HFFc6 (cell line): ENCODE data around the gene IGSF3. TPM values are rescaled to one million over a fixed set of nuclear protein-coding genes. Genes with fewer than 3 reads are reported as not detected.
A peak's percentile ranks its signal among the peaks of the same experiment; 100 is the strongest.

Experiments
- DNase-seq: peaks from one replicate; pipeline ENCODE4 v3.0.0-alpha.2; 2018
- H3K27ac Mint-ChIP-seq: 2 replicates; pipeline ENCODE4 v1.8.0; 2020; ENCODE audit warnings: mild to moderate bottlenecking, mixed read lengths
- H3K27me3 Mint-ChIP-seq: 2 replicates; pipeline ENCODE4 v1.8.0; 2021; ENCODE audit warnings: mild to moderate bottlenecking, moderate library complexity, mixed read lengths; ENCODE audit not compliant: insufficient read depth
- H3K36me3 Mint-ChIP-seq: 2 replicates; pipeline ENCODE4 v1.8.0; 2021; ENCODE audit warnings: low read depth, mixed read lengths
- H3K4me1 Mint-ChIP-seq: 2 replicates; pipeline ENCODE4 v1.8.0; 2020; ENCODE audit warnings: low read depth, mixed read lengths
- H3K4me3 Mint-ChIP-seq: 2 replicates; pipeline ENCODE4 v1.8.0; 2020; ENCODE audit warnings: mild to moderate bottlenecking, moderate library complexity, mixed read lengths
- H3K9me3 Mint-ChIP-seq: 2 replicates; pipeline ENCODE4 v1.8.0; 2020; ENCODE audit warnings: mild to moderate bottlenecking, mixed read lengths
- total RNA-seq, 6 experiments: library from RNA; stranded (reverse); fragmentation: NEBNext Ultra II Directional; extraction: Animal tissue kit (Norgen Biotek cat#: 25700); gene quantifications; 2 replicates in 1 of 6; 3 replicates in 5 of 6; pipeline ENCODE4 v1.2.3, GENCODE V29; 2021
- TF ChIP-seq, protein P1 (sequence below): fragments of 200-600 bp; sonication (generic); IDR thresholded peaks from 2 replicates; pipeline ENCODE4 v1.5.0; 2021; ENCODE audit warnings: antibody characterized with exemption, mild to moderate bottlenecking

Gene IGSF3
- total RNA-seq, 6 experiments from 2014 or later: not detected

GRCh38 chr1:116668277-116668676, 744 bp upstream of the IGSF3 start:
- H3K9me3 Mint-ChIP-seq: no peaks in the 10 kb centered on the region
- no peak for DNase-seq
- no peak overlapping the region for H3K27ac Mint-ChIP-seq
- no peaks in the 10 kb centered on the region for H3K4me1 Mint-ChIP-seq
- peak overlapping the region; percentile 41 for H3K4me3 Mint-ChIP-seq
- TF ChIP-seq, protein P1, sequence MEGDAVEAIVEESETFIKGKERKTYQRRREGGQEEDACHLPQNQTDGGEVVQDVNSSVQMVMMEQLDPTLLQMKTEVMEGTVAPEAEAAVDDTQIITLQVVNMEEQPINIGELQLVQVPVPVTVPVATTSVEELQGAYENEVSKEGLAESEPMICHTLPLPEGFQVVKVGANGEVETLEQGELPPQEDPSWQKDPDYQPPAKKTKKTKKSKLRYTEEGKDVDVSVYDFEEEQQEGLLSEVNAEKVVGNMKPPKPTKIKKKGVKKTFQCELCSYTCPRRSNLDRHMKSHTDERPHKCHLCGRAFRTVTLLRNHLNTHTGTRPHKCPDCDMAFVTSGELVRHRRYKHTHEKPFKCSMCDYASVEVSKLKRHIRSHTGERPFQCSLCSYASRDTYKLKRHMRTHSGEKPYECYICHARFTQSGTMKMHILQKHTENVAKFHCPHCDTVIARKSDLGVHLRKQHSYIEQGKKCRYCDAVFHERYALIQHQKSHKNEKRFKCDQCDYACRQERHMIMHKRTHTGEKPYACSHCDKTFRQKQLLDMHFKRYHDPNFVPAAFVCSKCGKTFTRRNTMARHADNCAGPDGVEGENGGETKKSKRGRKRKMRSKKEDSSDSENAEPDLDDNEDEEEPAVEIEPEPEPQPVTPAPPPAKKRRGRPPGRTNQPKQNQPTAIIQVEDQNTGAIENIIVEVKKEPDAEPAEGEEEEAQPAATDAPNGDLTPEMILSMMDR: no peak
- no peaks in the 10 kb centered on the region for H3K36me3 Mint-ChIP-seq
- peaks cover 43% of the 10 kb centered on the region for H3K27me3 Mint-ChIP-seq

DNA sequence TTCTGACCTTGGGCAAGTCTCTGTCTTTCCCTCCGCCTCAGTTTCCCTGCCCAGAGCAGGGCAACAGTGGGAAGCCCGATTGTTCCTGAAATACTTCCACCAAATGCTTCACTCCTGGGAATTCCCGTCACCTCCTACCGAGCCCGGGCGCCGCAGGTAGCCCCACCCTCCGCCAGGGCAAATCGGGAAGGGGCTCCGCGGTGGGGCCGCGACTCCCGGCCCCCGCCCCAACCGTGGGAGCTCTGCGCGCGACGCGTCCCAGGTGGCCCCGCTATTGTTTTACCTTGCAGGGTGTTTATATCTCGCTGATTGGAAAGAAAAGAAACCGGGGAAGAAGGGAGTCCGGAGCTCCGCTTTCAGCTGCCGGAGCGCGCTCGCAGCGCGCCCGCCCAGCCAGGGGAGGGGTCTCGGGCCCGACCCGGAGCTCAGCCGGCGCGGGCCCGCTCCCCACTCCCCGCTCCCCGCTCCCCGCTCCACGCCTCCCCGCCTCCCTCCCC, 407 bp downstream of the IGSF3 start:
- Mint-ChIP-seq H3K36me3 (no peaks in the 10 kb centered on the region), H3K27me3 (peaks cover 42% of the 10 kb centered on the region), H3K4me1 (no peaks in the 10 kb centered on the region), H3K9me3 (no peaks in the 10 kb centered on the region), H3K27ac (no peak overlapping the region), H3K4me3 (no peak overlapping the region)
- TF ChIP-seq, protein P1: no peak
- DNase-seq: no peak

GRCh38 chr1:116666187-116667077, 1.1 kb downstream of the IGSF3 start:
- Mint-ChIP-seq H3K4me3 (peak overlapping the region; percentile 32; the same call in 1 of the 2 replicates), H3K4me1 (no peaks in the 10 kb centered on the region), H3K27ac (no peak overlapping the region), H3K36me3 (no peaks in the 10 kb centered on the region), H3K27me3 (peaks cover 44% of the 10 kb centered on the region), H3K9me3 (no peaks in the 10 kb centered on the region)
- TF ChIP-seq, protein P1: no peak
- no peak for DNase-seq

GRCh38 chr1:116664978-116665371, 2.6 kb downstream of the IGSF3 start:
- peaks cover 43% of the 10 kb centered on the region for H3K27me3 Mint-ChIP-seq
- TF ChIP-seq, protein P1: no peak
- no peak overlapping the region for H3K27ac Mint-ChIP-seq
- no peak overlapping the region for H3K4me3 Mint-ChIP-seq
- no peaks in the 10 kb centered on the region for H3K4me1 Mint-ChIP-seq
- no peak for DNase-seq
- no peaks in the 10 kb centered on the region for H3K9me3 Mint-ChIP-seq
- H3K36me3 Mint-ChIP-seq: no peaks in the 10 kb centered on the region

GRCh38 chr1:116664366-116664977, 3.1 kb downstream of the IGSF3 start:
- DNase-seq: no peak
- TF ChIP-seq, protein P1: no peak

More at GRCh38 chr1:116664366-116664977, 3.1 kb downstream of the IGSF3 start:
- H3K4me3 Mint-ChIP-seq: no peak overlapping the region
- no peak overlapping the region for H3K27ac Mint-ChIP-seq
- H3K4me1 Mint-ChIP-seq: no peaks in the 10 kb centered on the region
- no peaks in the 10 kb centered on the region for H3K36me3 Mint-ChIP-seq
- H3K9me3 Mint-ChIP-seq: no peaks in the 10 kb centered on the region
- peaks cover 41% of the 10 kb centered on the region for H3K27me3 Mint-ChIP-seq
